Measurements from ENCODE around the gene SPAG7.
A peak's percentile ranks its signal among the peaks of the same experiment; 100 is the strongest.

Gene SPAG7

GRCh38 chr17:4967539-4968485 is at the start of gene SPAG7:
Gene SPAG7 (minus strand): TSS chr17:4967817. CDS start chr17:4967804, 13 bp downstream.
- peak within 1 kb of the TSS; percentile 85 for H3K27ac ChIP-seq
- TF ChIP-seq CTCF (conservative IDR thresholded peaks at IDR 0.05) = no peak

GRCh38 chr17:5014357-5014756 is 46.7 kb upstream of the SPAG7 start:
- no peak for TF ChIP-seq CTCF (conservative IDR thresholded peaks at IDR 0.05)
- H3K27ac ChIP-seq = no peak overlapping the region

- TF ChIP-seq CTCF (conservative IDR thresholded peaks at IDR 0.05) = no peak
- H3K27ac ChIP-seq = no peak overlapping the region
Measured at GRCh38 chr17:5011928-5012327, 44.3 kb upstream of the SPAG7 start.

GRCh38 chr17:5003214-5003867 is 35.7 kb upstream of the SPAG7 start:
- no peak overlapping the region for H3K27ac ChIP-seq
- no peak for TF ChIP-seq CTCF (conservative IDR thresholded peaks at IDR 0.05)

GRCh38 chr17:5002121-5002788 is 34.6 kb upstream of the SPAG7 start:
- no peak for TF ChIP-seq CTCF (conservative IDR thresholded peaks at IDR 0.05)
- H3K27ac ChIP-seq = no peak overlapping the region

- no peak overlapping the region for H3K27ac ChIP-seq
- TF ChIP-seq CTCF (conservative IDR thresholded peaks at IDR 0.05) = no peak
Measured at GRCh38 chr17:5000237-5000639, 32.6 kb upstream of the SPAG7 start.

Data from VCaP (cell line).